H4 (cell line): ENCODE data around the gene CASQ1. TPM values are rescaled to one million over a fixed set of nuclear protein-coding genes. Genes with fewer than 3 reads are reported as not detected.
A peak's percentile ranks its signal among the peaks of the same experiment; 100 is the strongest.

Source experiments
- DNase-seq: peaks from one replicate; pipeline ENCODE4 v3.0.0-alpha.2; 2015; ENCODE audit warnings: low spot score
- total RNA-seq: library from RNA; depleted of rRNA; stranded (reverse); fragments of >200 nt; shearing (Covaris generic); gene quantifications from 2 replicates; pipeline ENCODE4 v1.2.3, GENCODE V29; 2014

CASQ1 gene
- total RNA-seq, 1 experiment from 2014 or later = 0.41 TPM

DNA sequence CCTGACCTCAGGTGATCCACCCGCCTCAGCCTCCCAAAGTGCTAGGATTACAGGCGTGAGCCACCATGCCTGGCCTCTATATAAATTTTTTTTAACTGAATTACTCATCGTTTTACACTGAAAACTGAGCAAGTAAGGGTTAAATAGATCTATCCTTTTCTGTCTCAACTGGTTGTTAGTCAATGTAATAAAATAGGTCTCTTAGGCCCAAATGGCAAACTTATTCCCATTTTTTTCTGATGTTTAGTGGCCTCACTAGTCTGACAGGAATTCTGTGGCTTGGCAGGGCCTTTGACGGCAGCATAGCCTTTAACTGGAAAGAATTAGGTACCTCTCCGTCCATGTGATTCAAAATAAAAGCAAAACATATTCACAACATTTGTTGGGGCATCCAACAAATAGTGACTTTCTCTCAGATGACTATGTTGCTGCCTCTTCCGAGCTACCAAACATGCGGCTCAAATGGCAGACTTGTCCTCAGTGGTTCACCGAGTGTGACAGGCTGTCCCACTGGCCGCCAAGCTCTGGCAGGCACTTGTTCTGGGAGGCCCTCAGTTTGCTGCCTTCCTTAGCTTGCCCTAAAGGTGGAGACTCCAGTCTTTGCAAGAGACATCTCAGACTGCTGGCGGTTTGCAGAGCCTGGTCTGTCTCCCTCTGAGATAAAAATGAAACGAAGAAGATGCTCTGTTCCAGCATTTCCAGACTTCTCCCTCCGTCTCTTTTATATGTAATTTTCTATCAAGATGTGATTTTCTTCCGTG is 21.6 kb upstream of the CASQ1 start:
- no peak for DNase-seq

DNA sequence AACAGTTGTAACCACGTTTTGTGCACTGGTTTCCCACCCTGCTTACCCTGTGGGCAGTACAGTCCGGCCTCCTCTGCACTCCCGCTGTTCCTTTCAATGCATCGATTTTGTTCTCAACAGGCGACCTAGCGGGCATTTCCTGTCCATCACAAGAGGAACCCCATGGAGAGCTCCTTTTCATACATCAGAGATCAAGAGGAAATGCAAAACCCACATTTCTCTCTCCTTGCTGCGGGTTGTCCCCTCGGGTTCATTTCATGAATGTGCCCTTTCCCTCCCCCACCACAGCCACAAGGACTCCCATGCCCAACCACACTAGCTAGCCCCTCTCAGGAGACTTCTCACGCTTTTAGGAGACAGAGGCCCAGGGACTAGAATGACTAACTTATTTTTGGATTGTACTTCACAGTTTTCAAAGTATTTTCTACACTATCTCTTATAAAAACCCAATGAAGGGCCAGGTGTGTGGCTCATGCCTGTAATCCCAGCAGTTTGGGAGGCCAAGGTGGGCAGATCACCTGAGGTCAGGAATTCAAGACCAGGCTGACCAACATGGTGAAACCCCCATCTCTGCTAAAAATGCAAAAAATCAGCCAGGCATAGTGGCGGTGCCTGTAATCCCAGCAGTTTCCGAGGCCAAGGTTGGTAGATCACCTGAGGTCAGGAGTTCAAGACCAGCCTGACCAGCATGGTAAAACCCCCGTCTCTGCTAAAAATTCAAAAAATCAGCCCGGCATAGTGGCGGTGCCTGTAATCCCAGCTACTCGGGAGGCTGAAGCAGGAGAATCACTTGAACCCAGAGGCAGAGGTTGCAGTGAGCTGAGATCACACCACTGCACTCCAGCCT is 20.6 kb upstream of the CASQ1 start:
- no peak for DNase-seq

DNA sequence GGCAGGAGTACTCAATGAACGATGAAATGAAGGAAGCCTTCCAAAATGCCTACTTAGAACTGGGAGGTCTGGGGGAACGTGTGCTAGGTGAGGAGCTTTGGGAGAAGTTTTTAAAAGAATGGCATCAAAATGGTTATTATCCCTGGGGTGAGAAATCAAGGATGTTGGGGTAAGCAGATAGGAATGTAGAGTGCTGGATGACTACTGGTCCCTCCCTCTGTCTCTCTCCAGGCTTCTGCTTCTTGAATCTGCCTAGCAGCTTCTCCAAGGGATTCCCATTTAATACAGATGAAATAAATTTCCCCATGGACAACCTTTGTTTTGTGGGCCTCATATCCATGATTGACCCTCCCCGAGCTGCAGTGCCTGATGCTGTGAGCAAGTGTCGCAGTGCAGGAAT is 19.0 kb upstream of the CASQ1 start:
- DNase-seq = no peak

DNA sequence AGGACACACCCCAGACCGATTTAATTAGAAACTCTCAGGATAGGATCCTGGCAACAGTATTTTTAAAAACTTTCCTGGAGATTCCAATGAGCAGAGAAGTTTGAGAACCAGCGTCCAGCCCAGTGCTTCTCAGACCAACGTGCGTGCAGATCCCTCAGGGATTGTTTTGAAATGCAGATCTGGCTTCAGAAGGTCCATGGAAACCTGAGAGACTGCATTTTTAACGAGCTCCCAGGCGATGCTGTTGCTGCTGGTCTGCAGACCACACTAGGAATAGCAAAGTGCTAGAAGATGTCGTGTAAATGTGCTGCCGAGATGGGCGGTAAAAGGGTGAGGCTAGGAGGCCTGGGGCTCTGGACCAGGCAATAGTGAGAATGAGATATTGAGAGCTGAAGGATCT is 18.4 kb upstream of the CASQ1 start:
- no peak for DNase-seq

DNA sequence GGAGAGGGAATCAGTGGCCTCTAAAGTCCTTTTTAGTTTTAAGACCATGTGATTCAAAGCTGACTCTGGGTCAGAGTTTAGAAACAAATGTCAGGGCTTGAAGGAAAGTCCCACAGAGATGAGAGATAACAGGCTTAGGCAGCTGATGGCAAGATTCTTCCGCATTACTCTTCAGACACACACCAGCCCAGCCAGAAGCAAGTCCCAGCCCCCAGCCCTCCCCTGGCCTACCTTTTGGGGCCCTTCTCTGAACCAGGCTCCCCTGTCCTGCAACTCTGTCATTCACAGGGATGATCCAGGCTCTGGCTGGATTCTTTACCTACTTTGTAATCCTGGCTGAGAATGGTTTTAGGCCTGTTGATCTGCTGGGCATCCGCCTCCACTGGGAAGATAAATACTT is 13.1 kb upstream of the CASQ1 start:
- DNase-seq = no peak

DNA sequence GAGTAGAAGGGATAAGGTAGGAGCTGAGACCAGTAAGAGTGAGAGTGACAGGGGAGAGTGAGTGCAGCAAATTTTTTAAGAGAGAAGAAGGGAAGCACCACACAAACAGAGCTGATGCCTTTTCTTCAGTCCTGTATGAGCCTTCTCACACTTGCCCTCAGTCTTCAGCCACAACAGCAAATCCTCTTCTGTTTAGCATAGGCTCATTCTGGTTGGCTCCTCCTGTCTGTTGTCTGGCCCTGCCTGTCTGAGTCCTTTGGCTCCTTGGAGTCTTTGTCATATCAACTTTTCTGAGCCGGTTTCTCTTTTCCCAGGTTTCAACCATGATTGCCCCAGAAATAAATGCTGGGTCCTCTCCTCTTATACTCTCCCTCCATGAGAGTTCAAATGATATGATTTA is 12.7 kb upstream of the CASQ1 start:
- DNase-seq = no peak

DNA sequence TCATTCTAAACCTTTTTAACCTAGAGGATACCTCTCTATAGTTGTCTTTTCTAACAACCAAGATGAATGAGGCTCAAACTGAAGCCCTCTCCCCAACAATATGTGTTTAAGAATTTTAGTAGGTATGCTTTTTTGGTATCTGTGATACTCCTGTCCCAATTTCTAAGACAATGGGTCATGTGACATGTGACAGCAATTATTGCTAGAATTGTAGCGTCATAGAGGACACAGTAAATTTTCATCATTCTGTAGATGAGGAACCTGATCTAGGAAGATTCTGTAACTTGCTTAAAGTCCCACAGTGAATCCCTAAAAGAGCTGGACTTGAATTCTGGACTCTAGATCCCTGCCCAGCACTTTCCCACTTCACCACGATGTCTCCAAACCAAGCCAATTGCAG is 11.6 kb upstream of the CASQ1 start:
- DNase-seq = no peak

DNA sequence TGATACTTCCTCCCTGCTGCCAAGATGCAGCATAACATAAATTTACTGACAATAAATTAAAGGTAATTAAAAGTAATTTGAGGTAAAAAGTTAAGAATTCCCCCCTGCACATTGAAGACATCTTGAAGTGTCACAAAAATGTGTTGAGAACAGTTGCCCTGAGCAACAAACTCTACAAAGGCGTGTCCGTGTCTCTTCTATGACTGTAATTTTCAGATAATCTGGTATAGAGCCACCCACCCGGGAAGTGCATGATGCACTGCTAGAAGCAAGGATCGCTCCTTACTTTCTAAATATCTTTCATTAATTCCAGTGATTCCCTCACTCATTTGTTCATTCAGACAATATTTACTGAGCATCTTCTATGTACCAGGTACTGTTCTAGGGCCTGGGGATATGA is 11.0 kb upstream of the CASQ1 start:
- DNase-seq = no peak

DNA sequence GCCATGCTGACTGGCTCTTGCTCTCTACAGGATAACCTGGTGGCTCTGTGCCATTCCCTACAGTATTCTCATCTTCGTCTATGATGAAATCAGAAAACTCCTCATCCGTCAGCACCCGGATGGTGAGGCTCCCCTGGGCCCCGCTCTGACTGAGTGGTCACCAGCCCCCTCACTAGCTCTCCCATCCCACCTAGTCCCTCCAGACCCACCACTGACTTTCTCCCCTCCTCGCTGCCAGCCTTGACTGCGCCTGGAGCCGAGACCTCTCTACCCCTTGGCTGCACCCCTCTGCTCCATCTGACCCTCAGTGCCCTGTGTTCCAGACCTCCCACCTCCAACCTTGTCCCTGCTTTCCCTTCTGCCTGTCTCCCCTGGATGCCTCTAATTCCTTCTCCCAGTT is 4.1 kb upstream of the CASQ1 start:
- no peak for DNase-seq

DNA sequence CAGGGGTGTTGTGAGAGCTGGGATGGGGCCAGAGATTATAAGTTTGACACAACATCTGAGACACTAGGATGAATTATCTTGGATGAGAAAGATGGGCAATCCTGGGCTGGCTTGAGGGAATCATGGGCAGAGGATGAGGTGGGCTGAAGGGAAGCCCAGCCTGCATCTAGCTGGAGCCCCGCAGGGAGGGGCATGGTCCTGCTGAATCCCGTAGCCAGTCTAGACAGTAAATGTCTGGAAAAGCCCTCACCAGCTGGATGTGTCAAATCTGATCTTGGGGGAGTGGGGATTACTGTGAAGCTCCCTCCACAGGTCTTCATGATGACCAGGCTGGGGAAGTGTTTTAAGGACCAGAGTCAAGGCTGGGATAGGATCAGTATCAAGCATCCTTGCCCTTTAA is 3.6 kb upstream of the CASQ1 start:
- no peak for DNase-seq

DNA sequence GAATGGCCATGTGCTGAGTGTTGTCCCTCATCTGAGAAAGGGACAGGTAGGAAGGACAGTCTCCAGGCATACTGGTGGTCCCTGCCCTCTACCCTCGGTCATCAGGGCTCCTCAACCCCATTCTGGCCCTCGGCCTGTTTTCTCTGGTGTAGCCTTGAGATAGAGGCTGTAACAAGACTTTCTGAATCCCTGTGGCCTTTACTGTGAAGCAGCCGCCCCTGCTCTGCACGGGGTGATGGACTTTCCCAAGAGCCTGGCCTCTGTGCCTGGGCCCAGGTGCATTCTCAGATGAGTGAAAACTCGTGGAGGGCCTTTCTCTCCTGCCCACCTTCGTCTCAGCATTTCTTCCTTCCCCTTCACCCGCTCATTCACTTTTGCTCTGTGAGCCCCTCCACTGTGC is 3.0 kb upstream of the CASQ1 start:
- DNase-seq = no peak

DNA sequence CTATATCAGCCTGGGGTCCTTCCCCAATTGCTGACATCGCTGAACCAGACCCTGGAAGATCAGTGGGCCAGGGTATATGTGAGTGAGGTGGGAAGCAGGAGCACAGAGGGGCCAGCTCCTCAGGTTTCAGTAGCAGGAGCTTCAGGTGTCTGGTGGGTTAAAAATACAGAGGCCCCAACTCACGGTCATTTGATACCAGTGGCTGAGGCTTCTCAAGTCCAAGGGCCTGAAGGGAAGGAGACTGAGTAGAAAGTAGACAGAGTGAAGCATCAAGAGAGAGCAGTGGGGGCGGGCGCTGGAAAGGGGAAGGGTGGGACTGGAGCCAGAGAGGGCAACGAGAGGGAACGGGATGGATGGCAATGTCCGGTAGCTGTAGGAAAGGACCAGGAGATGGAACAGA is 2.0 kb upstream of the CASQ1 start:
- no peak for DNase-seq

DNA sequence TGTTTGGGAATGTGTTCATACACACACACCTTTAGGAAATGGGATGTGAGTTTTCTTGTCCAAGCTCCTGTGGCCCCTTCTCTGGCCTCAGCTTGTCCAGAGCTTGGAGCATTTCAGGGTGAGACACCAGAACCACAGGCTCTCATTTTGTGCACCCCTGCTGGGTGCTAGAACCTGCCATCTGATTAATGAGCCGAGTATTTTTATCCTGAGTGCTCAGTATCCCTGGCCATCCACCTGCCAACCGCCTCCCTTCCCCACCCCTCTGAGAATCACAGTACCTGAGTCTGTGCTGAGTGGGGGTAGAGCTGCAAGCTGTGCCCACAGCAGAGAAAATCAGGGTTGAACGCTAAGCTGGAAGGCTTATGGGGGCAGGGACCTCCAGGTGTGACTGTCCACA is 1.4 kb downstream of the CASQ1 start:
- no peak for DNase-seq

DNA sequence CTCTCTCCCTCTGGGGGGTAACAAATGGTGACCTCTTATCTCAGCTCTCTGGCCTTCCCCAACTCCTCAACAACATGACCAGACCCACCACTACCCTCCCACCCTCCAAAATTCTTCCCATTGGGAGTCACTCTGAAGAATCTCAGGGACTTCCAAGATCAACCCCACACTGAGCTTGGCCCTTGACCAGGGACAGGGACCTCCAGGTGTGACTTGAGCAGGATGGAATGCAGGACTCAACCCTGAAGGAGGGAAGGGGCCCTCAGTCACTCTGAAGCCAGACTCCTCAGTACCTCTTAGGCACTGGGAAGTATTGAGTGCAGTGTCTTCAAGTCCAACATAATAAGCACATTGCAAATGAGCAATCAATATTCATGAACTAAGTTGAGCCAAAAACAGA is 1.9 kb downstream of the CASQ1 start:
- no peak for DNase-seq

DNA sequence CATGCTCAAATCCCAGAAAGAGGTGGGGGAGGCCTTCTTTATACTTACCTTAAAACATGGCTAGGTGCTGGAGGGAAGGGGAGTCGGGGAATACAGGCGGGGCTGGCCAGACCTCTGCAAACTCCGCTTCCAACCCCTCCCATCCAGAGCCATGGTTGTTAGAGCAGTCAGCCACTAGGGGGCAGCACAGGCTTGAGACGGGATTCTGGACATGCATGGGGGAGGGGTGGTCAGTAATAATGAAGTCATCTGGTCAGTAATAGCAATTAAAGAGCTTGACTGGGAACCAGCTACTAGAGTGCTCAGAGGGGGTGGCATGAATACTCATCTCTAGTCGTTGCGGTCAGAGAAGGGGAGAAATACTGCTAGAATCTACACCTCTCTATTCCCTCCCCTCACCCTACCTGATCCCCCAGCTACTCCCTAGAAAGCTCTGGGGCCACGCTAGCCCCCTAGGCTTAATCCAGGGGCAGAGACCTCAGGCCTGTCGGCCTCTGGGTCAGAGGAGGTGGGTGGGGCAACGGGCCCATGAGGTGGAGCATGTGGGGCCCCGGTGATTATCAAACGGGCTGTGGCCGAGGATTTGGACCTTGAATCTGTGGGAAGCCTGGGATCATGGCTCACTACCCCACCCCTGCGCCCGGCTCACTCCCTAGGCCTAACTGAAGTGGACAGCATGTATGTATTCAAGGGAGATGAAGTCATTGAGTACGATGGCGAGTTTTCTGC is 2.9 kb downstream of the CASQ1 start:
- peak; percentile 73 for DNase-seq

DNA sequence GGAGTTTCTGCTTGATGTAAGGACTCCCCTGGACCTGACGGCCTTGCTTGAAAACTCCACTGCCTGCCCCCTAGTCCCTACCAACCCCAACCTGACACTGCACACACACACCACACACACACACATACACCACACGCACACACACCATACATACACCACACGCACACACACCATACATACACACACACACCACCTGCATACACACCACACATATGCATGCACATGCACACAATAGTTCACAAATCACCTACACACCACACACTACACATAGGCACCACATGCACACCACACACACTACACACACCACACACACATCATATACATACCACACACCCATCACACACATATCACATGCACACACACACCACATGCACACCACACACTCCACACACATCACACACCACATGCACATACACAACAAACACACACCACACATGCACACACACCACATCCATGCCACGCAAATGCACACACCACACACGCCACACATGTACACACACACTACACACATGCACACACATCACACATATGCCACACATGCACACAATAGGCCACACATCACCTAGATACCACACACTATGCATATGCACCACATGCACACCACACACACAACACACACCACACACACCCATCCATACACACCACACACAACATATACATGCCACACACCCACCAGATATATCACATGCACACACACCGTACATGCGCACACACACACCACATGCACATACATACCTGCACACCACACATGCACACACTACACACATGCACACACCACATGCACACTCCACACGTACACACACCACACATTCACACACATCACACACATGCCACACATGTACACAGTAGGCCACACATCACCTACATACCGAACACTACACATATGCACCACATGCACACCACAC is 3.7 kb downstream of the CASQ1 start:
- DNase-seq = no peak

DNA sequence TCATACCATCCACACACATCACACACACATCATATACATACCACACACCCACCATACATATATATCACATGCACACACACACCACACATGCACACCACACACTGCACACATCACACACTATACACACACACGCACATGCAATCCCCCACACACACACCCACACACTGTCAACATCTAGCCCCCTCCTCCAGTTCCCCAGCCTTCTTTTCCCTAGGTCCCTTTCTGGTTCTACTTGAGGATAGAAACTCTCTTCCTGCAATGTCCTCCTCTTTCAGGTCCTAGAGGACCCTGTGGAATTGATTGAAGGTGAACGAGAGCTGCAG is 4.3 kb downstream of the CASQ1 start:
- no peak for DNase-seq

DNA sequence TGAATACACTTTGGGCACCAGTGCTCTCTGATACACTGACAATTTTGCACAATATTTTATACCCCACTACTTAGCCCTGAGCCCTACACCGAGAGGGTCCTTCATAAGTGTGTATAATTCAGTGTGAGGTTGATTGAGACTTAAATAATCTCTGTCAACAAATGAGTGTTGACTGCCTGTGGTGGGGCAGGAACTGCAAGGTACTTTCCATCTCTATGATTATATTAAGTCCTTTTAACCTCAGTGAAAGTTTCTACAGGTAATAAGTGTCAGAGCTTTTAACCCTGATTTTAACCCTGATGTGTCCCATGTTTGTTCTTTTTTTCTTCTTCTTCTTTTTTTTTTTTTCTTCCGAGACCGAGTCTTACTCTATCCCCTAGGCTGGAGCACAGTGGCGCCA is 5.8 kb downstream of the CASQ1 start:
- DNase-seq = no peak

DNA sequence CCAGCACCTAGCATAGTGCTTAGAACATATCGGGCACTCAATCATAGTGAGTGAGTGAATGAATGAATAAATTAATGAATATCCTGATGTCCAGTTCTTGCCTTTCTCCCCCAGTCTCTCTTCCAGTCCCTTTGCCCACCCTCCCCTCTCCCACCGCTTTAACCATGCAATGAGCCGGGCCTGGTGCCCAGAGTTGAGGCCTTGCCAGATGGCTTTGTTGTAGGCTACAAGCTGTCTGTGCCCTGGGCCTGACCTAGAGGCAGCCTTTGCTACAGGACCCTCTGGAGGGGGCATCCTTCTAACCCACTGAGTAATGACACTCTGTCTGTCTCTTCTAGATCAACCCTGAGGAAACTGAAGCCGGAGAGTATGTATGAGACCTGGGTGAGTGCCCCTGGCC is 6.9 kb downstream of the CASQ1 start:
- no peak for DNase-seq

DNA sequence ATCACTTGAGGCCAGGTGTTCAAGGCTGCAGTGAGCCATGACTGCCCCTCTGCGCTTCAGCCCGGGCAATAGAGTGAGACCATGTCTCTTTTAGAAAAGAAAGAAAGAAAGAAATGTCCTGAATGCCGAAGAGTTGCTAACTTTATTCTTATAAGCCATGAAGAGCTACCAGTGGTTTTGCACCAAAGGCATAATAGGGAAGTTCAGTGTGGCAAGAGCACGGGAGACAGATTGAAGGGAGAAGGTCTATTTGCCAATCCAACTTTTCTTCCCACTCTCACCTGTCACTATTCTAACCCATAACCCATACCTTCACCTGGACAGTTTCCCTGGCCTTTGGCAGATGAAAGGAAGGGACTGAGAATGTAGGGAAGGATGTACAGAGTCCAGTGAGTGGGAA is 10.4 kb downstream of the CASQ1 start:
- no peak for DNase-seq

DNA sequence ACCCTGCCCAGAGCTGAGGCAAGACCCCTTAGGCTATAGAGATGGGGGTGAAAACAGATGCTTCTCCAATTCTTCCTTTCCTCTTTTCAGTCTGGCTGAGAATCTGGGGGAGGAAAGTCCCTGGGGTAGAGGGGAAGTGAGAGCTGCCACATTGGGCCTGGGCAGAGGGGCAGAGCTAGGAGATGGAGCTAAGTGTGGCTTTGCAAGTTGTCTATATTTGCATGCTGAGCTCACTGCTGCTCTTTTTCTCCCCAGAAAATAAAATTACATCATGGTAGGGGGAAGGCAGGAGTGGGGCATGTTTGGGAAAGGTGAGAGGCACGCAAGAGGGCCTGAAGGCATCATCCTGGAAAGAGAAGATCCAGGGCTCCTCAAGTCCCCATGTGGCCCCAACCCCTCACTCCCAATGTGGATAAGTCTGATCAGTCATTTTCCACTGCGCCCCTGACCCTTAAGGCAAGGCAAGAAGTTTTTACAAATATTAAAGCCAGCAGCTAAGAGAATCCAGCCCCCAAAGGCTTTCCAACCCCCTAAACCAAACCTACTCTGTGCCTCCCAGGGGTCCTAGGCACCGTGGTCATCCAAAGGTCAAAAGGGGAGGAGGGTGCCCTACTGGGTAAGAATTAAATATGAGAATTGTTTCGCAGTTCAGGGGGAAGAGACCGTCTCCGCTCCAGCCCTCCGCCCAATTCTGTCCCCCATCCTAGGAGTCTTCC is 14.3 kb downstream of the CASQ1 start:
- no peak for DNase-seq
